MM.1S (cell line): ENCODE measurements around the gene CCDC138.

Experiments
- DNase-seq: peaks from one replicate; pipeline ENCODE4 v3.0.0-alpha.2; 2015
- H2AFZ ChIP-seq: fragments of 300-600 bp; sonication (generic); 2 replicates; pipeline ENCODE4 v1.6.0; 2016; ENCODE audit warnings: antibody characterized with exemption, low read length
- H3F3A ChIP-seq: fragments of 300-600 bp; sonication (generic); 2 replicates; pipeline ENCODE4 v1.6.1; 2016; ENCODE audit warnings: mild to moderate bottlenecking, antibody characterized with exemption, low read length, moderate library complexity, mixed read lengths; ENCODE audit not compliant: insufficient read depth
- H3K27ac ChIP-seq: fragments of 300-600 bp; sonication (generic); 2 replicates; pipeline ENCODE4 v1.5.1; 2016; ENCODE audit warnings: mild to moderate bottlenecking, low read length
- H3K27me3 ChIP-seq: fragments of 300-600 bp; sonication (generic); replicated peaks from 2 replicates; pipeline ENCODE4 v1.6.0; 2016; ENCODE audit warnings: low read length; ENCODE audit not compliant: insufficient read depth
- H3K36me3 ChIP-seq: fragments of 300-600 bp; sonication (generic); replicated peaks from 2 replicates; pipeline ENCODE4 v1.6.1; 2016; ENCODE audit warnings: mild to moderate bottlenecking, low read length, mixed read lengths; ENCODE audit not compliant: insufficient read depth
- H3K4me1 ChIP-seq: fragments of 300-600 bp; sonication (generic); 2 replicates; pipeline ENCODE4 v1.6.1; 2016; ENCODE audit warnings: low read length, mixed read lengths
- H3K4me2 ChIP-seq: fragments of 300-600 bp; sonication (generic); 2 replicates; pipeline ENCODE4 v1.6.0; 2016; ENCODE audit warnings: low read depth, low read length
- H3K4me3 ChIP-seq: fragments of 300-600 bp; sonication (generic); 2 replicates; pipeline ENCODE4 v1.5.1; 2016; ENCODE audit warnings: low read length, mixed read lengths
- H3K79me2 ChIP-seq: fragments of 300-600 bp; sonication (generic); 2 replicates; pipeline ENCODE4 v1.6.1; 2016; ENCODE audit warnings: mixed run types, low read length, mixed read lengths
- H3K9ac ChIP-seq: fragments of 300-600 bp; sonication (generic); 2 replicates; pipeline ENCODE4 v1.6.1; 2016; ENCODE audit warnings: low read length, mixed read lengths
- H3K9me2 ChIP-seq: fragments of 300-600 bp; sonication (generic); replicated peaks from 2 replicates; pipeline ENCODE4 v1.6.1; 2016; ENCODE audit warnings: mild to moderate bottlenecking, low read length, mixed read lengths; ENCODE audit not compliant: insufficient read depth
- H3K9me3 ChIP-seq: fragments of 300-600 bp; sonication (generic); replicated peaks from 2 replicates; pipeline ENCODE4 v1.6.1; 2016; ENCODE audit warnings: mild to moderate bottlenecking, low read length, mixed read lengths; ENCODE audit not compliant: insufficient read depth
- H4K20me1 ChIP-seq: fragments of 300-600 bp; sonication (generic); 2 replicates; pipeline ENCODE4 v1.6.1; 2016; ENCODE audit warnings: mild to moderate bottlenecking, low read length, moderate library complexity, mixed read lengths; ENCODE audit not compliant: insufficient read depth
- CTCF ChIP-seq: fragments of 300-600 bp; sonication (generic); IDR thresholded peaks from 2 replicates; pipeline ENCODE4 v1.5.1; 2016; ENCODE audit warnings: antibody characterized with exemption, low read length, mixed read lengths
- EZH2 ChIP-seq: fragments of 300-600 bp; sonication (generic); optimal IDR thresholded peaks from 2 replicates; pipeline ENCODE3; 2017; ENCODE audit warnings: low read depth, mild to moderate bottlenecking, antibody characterized with exemption, low read length, mixed read lengths
- EZH2phosphoT487 ChIP-seq: fragments of 300-600 bp; sonication (generic); IDR thresholded peaks from 2 replicates; pipeline ENCODE4 v1.6.1; 2018; ENCODE audit warnings: antibody characterized with exemption, low read length

CCDC138 gene

GRCh38 chr2:108845923-108846322, 59.4 kb downstream of the CCDC138 start:
- no peak overlapping the region for H3K4me2 ChIP-seq
- H3K36me3 ChIP-seq: 0 out of 2 replicates have a peak, but pooled peaks cover 2% of the 10 kb centered on the region
- H4K20me1 ChIP-seq: no peaks in the 10 kb centered on the region
- H3K79me2 ChIP-seq: no peaks in the 10 kb centered on the region
- H3K9me3 ChIP-seq: no peaks in the 10 kb centered on the region
- TF ChIP-seq CTCF: no peak
- no peak for TF ChIP-seq EZH2
- TF ChIP-seq EZH2phosphoT487: no peak
- no peak overlapping the region for H3K9ac ChIP-seq
- no peaks in the 10 kb centered on the region for H3F3A ChIP-seq
- H3K4me1 ChIP-seq: no peaks in the 10 kb centered on the region
- H2AFZ ChIP-seq: no peak overlapping the region
- no peaks in the 10 kb centered on the region for H3K27me3 ChIP-seq
- DNase-seq: no peak
- no peak overlapping the region for H3K4me3 ChIP-seq
- H3K9me2 ChIP-seq: no peaks in the 10 kb centered on the region
- no peak overlapping the region for H3K27ac ChIP-seq

- TF ChIP-seq EZH2phosphoT487: no peak
- no peak for TF ChIP-seq EZH2
- TF ChIP-seq CTCF: no peak
- no peak for DNase-seq
- no peak overlapping the region for H2AFZ ChIP-seq
- H3K27ac ChIP-seq: no peak overlapping the region
- no peaks in the 10 kb centered on the region for H3K27me3 ChIP-seq
- no peak overlapping the region for H3K4me3 ChIP-seq
- 0 out of 2 replicates have a peak, but pooled peaks cover 2% of the 10 kb centered on the region for H3K36me3 ChIP-seq
- H3F3A ChIP-seq: no peaks in the 10 kb centered on the region
- H3K79me2 ChIP-seq: no peaks in the 10 kb centered on the region
- no peak overlapping the region for H3K4me2 ChIP-seq
- H3K4me1 ChIP-seq: no peaks in the 10 kb centered on the region
- no peaks in the 10 kb centered on the region for H3K9me2 ChIP-seq
- no peaks in the 10 kb centered on the region for H3K9me3 ChIP-seq
- H3K9ac ChIP-seq: no peak overlapping the region
- no peaks in the 10 kb centered on the region for H4K20me1 ChIP-seq
Observed at GRCh38 chr2:108847000-108847399, 60.4 kb downstream of the CCDC138 start.

DNA sequence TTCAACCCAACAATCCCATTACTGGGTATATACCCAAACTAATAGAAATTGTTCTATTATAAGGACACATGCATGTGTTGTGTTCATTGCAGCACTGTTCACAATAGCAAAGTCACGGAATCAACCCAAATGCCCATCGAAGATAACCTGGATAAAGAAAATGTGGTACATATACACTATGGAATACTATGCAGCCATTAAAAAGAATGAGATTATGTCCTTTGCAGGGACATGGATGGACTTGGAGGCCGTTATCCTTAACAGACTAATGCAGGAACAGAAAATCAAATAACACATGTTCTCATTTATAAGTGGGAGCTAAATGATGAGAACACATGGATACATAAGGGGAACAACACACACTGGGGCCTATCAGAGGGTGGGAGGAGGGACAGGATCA, 65.8 kb downstream of the CCDC138 start:
- no peak for TF ChIP-seq CTCF
- no peak for TF ChIP-seq EZH2phosphoT487
- no peak for TF ChIP-seq EZH2
- Histone ChIP-seq H3K4me1 (no peaks in the 10 kb centered on the region), H4K20me1 (no peaks in the 10 kb centered on the region), H3K9me2 (no peaks in the 10 kb centered on the region), H3K36me3 (0 out of 2 replicates have a peak, but pooled peaks cover 2% of the 10 kb centered on the region), H3K79me2 (no peaks in the 10 kb centered on the region), H3K4me3 (no peak overlapping the region), H3K27ac (no peak overlapping the region), H3K27me3 (no peaks in the 10 kb centered on the region), H3K4me2 (no peak overlapping the region), H3K9me3 (no peaks in the 10 kb centered on the region), H3F3A (no peaks in the 10 kb centered on the region), H3K9ac (no peak overlapping the region), H2AFZ (no peak overlapping the region)
- DNase-seq: no peak

GRCh38 chr2:108853421-108853820, 66.8 kb downstream of the CCDC138 start:
- DNase-seq: no peak
- Histone ChIP-seq H4K20me1 (no peaks in the 10 kb centered on the region), H3F3A (no peaks in the 10 kb centered on the region), H3K4me3 (no peak overlapping the region), H3K4me1 (no peaks in the 10 kb centered on the region), H3K79me2 (no peaks in the 10 kb centered on the region), H3K27me3 (no peaks in the 10 kb centered on the region), H3K9me3 (no peaks in the 10 kb centered on the region), H3K9me2 (no peaks in the 10 kb centered on the region), H2AFZ (no peak overlapping the region), H3K36me3 (no peaks in the 10 kb centered on the region), H3K4me2 (no peak overlapping the region), H3K9ac (no peak overlapping the region), H3K27ac (no peak overlapping the region)
- TF ChIP-seq EZH2 (no peak), EZH2phosphoT487 (no peak), CTCF (no peak)
